PC-9 (cell line): ENCODE results near the gene EXD3. TPM values are rescaled to one million over a fixed set of nuclear protein-coding genes. Genes with fewer than 3 reads are reported as not detected.

ENCODE experiments used
- BruUV-seq: library from RNA; stranded (reverse); fragments of 400-500 nt; replicated peaks from 2 replicates; lab custom pipeline; 2021; lab: Mats Ljungman, UMichigan
- CTCF ChIA-PET: fragments of 300-600 bp; sonication (Branson Sonifier 250); formaldehyde crosslinking; loops from one replicate; lab custom pipeline; 2022; ENCODE audit warnings: antibody characterized with exemption; lab: Charles Lee
- POLR2A ChIA-PET: fragments of 300-600 bp; sonication (Branson Sonifier 250); formaldehyde crosslinking; loops from one replicate; lab custom pipeline; 2022; ENCODE audit warnings: antibody characterized with exemption; ENCODE audit not compliant: unreplicated experiment; lab: Charles Lee
- DNase-seq, 2 experiments: peaks; one replicate each; pipeline versions ENCODE4 v3.0.0 to v3.0.0-alpha.2; 2015 to 2022; ENCODE audit warnings: mixed read lengths in 1 of 2
- H2AFZ ChIP-seq: fragments of 200-600 bp; sonication (generic); 2 replicates; pipeline ENCODE4 v1.8.1; 2017; ENCODE audit warnings: antibody characterized with exemption
- H3F3A ChIP-seq: fragments of 200-600 bp; sonication (generic); 2 replicates; pipeline ENCODE4 v1.8.1; 2017; ENCODE audit warnings: antibody characterized with exemption, mild to moderate bottlenecking, low read depth; ENCODE audit not compliant: insufficient read depth
- H3K27ac ChIP-seq: fragments of 200-600 bp; sonication (generic); 2 replicates; pipeline ENCODE4 v1.6.1; 2016; ENCODE audit warnings: mixed run types
- H3K27me3 ChIP-seq: fragments of 200-600 bp; sonication (generic); 2 replicates; pipeline ENCODE4 v1.6.1; 2016; ENCODE audit warnings: low read depth, mixed run types; ENCODE audit not compliant: insufficient read depth
- H3K36me3 ChIP-seq: fragments of 200-600 bp; sonication (generic); 2 replicates; pipeline ENCODE4 v1.6.1; 2016; ENCODE audit warnings: low read depth, mixed run types
- H3K4me1 ChIP-seq: fragments of 200-600 bp; sonication (generic); replicated peaks from 2 replicates; pipeline ENCODE4 v1.6.1; 2016; ENCODE audit warnings: mixed run types; ENCODE audit not compliant: insufficient read depth
- H3K4me2 ChIP-seq: fragments of 200-600 bp; sonication (generic); 2 replicates; pipeline ENCODE4 v1.6.1; 2017; ENCODE audit warnings: mixed run types
- H3K4me3 ChIP-seq: fragments of 200-600 bp; sonication (generic); 2 replicates; pipeline ENCODE4 v1.6.1; 2016; ENCODE audit warnings: mixed run types
- H3K79me2 ChIP-seq: fragments of 200-600 bp; sonication (generic); 2 replicates; pipeline ENCODE4 v1.6.1; 2017; ENCODE audit warnings: low read depth, mixed run types
- H3K9me2 ChIP-seq: fragments of 200-600 bp; sonication (generic); 2 replicates; pipeline ENCODE4 v1.8.1; 2017; ENCODE audit warnings: mild to moderate bottlenecking; ENCODE audit not compliant: insufficient read depth
- H3K9me3 ChIP-seq: fragments of 200-600 bp; sonication (generic); 2 replicates; pipeline ENCODE4 v1.8.1; 2016; ENCODE audit warnings: low read depth; ENCODE audit not compliant: insufficient read depth
- H4K20me1 ChIP-seq: fragments of 200-600 bp; sonication (generic); 2 replicates; pipeline ENCODE4 v1.8.1; 2017; ENCODE audit not compliant: insufficient read depth
- CTCF ChIP-seq: fragments of 200-600 bp; sonication (generic); conservative IDR thresholded peaks from 2 replicates; pipeline ENCODE4 v1.6.1; 2017; ENCODE audit warnings: mixed run types, antibody characterized with exemption, mild to moderate bottlenecking, moderate library complexity
- EZH2 ChIP-seq: fragments of 200-600 bp; sonication (generic); IDR thresholded peaks from 2 replicates; pipeline ENCODE4 v1.8.0; 2017; ENCODE audit warnings: antibody characterized with exemption, low read depth
- intact Hi-C: fragments of 100-400 bp; cut with micrococcal nuclease; formaldehyde crosslinking; loops from one replicate; pipeline ENCODE4 v1.10.0; 2022; ENCODE audit not compliant: unreplicated experiment
- total RNA-seq: library from RNA; stranded (reverse); gene quantifications from 2 replicates; pipeline ENCODE4 v1.2.3, GENCODE V29; 2021

EXD3 gene
- total RNA-seq, 1 experiment from 2014 or later = 23.7 TPM

- BruUV-seq = no TSS peak
- DNase-seq = peak in 1 of 2 experiments; percentile 71
Measured at GRCh38 chr9:137396227-137396626, 26.7 kb downstream of the EXD3 start.

GRCh38 chr9:137395666-137396010 is 27.3 kb downstream of the EXD3 start:
- Histone ChIP-seq H3K4me1 (peaks cover 9% of the 10 kb centered on the region), H3K9me2 (no peaks in the 10 kb centered on the region), H3F3A (peaks cover 5% of the 10 kb centered on the region; the same call in 1 of the 2 replicates), H3K4me2 (no peak overlapping the region), H3K27me3 (no peaks in the 10 kb centered on the region), H2AFZ (no peak overlapping the region), H3K79me2 (no peaks in the 10 kb centered on the region), H3K9me3 (no peaks in the 10 kb centered on the region), H3K4me3 (no peak overlapping the region), H3K36me3 (no peaks in the 10 kb centered on the region), H4K20me1 (no peaks in the 10 kb centered on the region), H3K27ac (no peak overlapping the region)
- CTCF ChIA-PET = no interaction called here
- BruUV-seq = no TSS peak
- intact Hi-C loops = no loop called here
- TF ChIP-seq CTCF = no peak
- no peak for TF ChIP-seq EZH2
- DNase-seq = no peak
- POLR2A ChIA-PET = no interaction called here

More at GRCh38 chr9:137396227-137396626, 26.7 kb downstream of the EXD3 start:
- H3K27ac ChIP-seq = no peak overlapping the region
- ChIA-PET CTCF (no interaction called here), POLR2A (no interaction called here)
- peaks cover 4% of the 10 kb centered on the region; the same call in 1 of the 2 replicates for H3F3A ChIP-seq
- H3K9me3 ChIP-seq = no peaks in the 10 kb centered on the region
- H3K4me1 ChIP-seq = peaks cover 9% of the 10 kb centered on the region
- TF ChIP-seq EZH2 = no peak
- no peak for TF ChIP-seq CTCF
- H3K27me3 ChIP-seq = no peaks in the 10 kb centered on the region
- intact Hi-C loops = no loop called here
- no peaks in the 10 kb centered on the region for H3K9me2 ChIP-seq
- no peaks in the 10 kb centered on the region for H4K20me1 ChIP-seq
- H3K79me2 ChIP-seq = no peaks in the 10 kb centered on the region
- H3K4me3 ChIP-seq = no peak overlapping the region
- H3K36me3 ChIP-seq = no peaks in the 10 kb centered on the region
- H3K4me2 ChIP-seq = no peak overlapping the region
- no peak overlapping the region for H2AFZ ChIP-seq

- intact Hi-C loops = no loop called here
Measured at GRCh38 chr9:137394866-137395665, 27.9 kb downstream of the EXD3 start.

More at GRCh38 chr9:137394866-137395665, 27.9 kb downstream of the EXD3 start:
- no peak overlapping the region for H3K4me2 ChIP-seq
- BruUV-seq = no TSS peak
- no peaks in the 10 kb centered on the region for H3K27me3 ChIP-seq
- no peak overlapping the region for H2AFZ ChIP-seq
- H3F3A ChIP-seq = peaks cover 7% of the 10 kb centered on the region; the same call in 1 of the 2 replicates
- no peak overlapping the region for H3K4me3 ChIP-seq
- H3K9me3 ChIP-seq = no peaks in the 10 kb centered on the region
- H4K20me1 ChIP-seq = no peaks in the 10 kb centered on the region
- no peaks in the 10 kb centered on the region for H3K9me2 ChIP-seq
- H3K4me1 ChIP-seq = peaks cover 9% of the 10 kb centered on the region
- TF ChIP-seq EZH2 (no peak), CTCF (no peak)
- ChIA-PET POLR2A (no interaction called here), CTCF (no interaction called here)
- H3K79me2 ChIP-seq = no peaks in the 10 kb centered on the region
- no peak for DNase-seq
- H3K36me3 ChIP-seq = no peaks in the 10 kb centered on the region
- no peak overlapping the region for H3K27ac ChIP-seq
